HUDEP-2 (cell line): ENCODE data around the gene KIF20B.
A peak's percentile ranks its signal among the peaks of the same experiment; 100 is the strongest.
"Not testable (repeated sequence)": the region's sequence is repeated elsewhere in the genome, so short reads cannot be mapped to it uniquely, and the experiment has no call there.

Source experiments
- DNase-seq, 76 experiments: peaks; one replicate each; lab custom pipeline; 2025; ENCODE audit not compliant: unreplicated experiment in 76 of 76; lab: John Stamatoyannopoulos, UW

Gene KIF20B

GRCh38 chr10:89773081-89773480, 71.7 kb downstream of the KIF20B start:
- DNase-seq, result no peak

GRCh38 chr10:89776665-89777064, 75.3 kb downstream of the KIF20B start:
- no peak for DNase-seq

DNA sequence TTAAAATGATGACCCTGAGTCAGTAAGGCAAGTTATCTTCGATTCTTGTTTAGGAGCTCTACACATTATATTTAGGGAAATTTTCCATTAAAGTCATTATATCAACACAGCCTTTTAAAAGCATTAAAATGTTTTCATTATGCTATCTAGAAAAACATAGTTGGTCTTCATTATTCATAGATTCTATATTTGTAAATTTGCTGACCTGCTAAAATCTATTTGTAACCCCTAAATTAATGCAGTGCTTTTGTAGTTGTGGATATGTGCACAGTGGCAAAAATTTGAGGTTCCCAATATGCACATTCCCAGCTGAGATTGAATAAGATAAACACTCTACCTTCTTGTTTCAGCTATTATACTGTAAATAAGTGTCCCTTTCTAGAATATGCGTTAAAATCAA, 81.1 kb downstream of the KIF20B start:
- no peak for DNase-seq

DNA sequence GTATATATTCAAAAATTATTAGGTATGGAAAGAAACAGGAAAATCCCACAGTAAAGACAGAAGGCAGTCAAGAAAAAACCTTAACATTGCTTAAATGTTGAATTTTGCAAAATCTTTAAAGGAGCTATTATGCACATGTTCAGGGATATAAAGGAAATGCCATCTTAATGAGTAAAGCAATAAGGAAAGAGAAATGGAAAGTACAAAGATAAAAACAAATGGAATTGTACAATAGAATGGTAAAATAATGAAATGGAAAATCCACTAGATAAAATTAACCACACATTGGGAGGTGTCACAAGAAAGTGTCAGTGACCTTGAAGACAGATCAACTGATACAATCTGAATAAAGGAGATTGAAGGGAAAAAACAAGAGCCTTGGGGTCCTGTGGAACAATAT, 82.0 kb downstream of the KIF20B start:
- DNase-seq, result no peak

GRCh38 chr10:89785095-89785494, 83.7 kb downstream of the KIF20B start:
- DNase-seq, result peak in 3 of 76 experiments; percentile 4 to 11 (median 8)

DNA sequence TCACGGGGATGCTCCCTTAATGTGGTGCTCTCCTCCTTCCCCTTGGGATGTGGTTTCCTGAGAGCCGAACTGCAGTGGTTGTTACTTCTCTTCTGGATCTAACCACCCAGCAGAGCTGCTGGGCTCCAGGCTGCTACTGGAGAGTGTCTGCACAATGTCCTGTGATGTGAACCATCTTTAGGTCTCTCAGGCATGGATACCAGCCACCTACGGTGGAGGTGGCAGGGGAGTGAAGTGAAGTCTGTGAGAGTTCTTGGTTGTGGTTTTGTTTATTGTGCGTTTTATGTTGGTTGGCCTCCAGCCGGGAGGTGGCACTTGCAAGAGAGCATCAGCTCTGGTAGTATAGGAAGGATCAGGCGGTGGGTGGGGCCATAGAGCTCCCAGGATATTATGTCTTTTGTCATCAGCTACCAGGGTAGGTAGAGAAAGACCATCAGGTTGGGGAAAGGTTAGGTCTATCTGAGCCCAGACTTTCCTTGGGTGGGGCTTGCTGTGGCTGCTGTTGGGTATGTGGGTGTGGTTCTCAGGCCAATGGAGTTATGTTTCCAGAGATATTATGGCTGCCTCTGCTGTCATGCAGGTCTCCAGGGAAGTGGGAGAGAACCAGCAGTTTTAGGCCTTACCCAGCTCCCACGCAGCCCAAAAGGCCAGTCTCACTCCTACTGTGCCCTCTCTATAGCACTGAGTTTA, 87.9 kb downstream of the KIF20B start:
- DNase-seq, result peak in 5 of 76 experiments; percentile 1 to 14 (median 5)

- DNase-seq, result no peak
These were observed 90.8 kb downstream of the KIF20B start for GRCh38 chr10:89792187-89792586.

GRCh38 chr10:89793649-89794254, 92.4 kb downstream of the KIF20B start:
- DNase-seq, result peak in 31 of 76 experiments; percentile 3 to 59 (median 33)

DNA sequence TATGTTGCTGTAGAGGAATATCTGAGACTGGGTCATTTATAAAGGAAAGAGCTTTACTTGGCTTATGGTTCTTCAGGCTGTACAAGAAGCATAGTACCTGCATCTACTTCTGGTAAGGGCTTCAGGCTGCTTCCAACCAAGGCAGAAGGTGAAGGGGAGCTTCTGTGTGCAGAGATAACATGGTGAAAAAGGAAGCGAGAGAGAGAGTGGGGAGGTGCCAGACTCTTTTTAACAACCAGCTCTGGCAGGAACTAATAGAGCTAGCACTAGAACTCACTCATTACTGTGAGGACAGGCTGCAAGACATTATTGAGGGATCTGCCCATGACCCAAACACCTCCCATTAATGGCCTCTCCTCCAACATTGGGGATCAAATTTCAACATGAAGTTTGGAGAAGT, 94.5 kb downstream of the KIF20B start:
- no peak for DNase-seq

DNA sequence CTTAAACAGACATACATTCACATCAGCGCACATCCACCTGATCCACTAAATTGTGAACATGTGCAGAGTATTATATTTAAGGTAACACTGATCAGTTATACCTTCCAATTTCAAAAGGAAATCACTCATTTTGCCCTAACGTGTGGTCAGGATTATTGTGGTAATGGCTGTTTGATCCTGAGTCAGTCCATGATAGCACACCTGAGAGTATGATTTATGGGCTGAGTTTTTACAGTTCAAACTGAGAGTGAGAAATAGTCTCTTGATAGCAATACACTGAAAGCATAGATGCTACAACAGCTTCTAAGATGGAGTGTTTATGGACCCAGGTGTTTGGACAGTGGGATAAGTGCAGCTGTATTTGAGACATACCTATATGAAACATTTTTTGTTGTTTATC, 96.7 kb downstream of the KIF20B start:
- no peak for DNase-seq

GRCh38 chr10:89799573-89799972, 98.2 kb downstream of the KIF20B start:
- no peak for DNase-seq

- no peak for DNase-seq
These were observed 104.2 kb downstream of the KIF20B start for GRCh38 chr10:89805599-89806013.

DNA sequence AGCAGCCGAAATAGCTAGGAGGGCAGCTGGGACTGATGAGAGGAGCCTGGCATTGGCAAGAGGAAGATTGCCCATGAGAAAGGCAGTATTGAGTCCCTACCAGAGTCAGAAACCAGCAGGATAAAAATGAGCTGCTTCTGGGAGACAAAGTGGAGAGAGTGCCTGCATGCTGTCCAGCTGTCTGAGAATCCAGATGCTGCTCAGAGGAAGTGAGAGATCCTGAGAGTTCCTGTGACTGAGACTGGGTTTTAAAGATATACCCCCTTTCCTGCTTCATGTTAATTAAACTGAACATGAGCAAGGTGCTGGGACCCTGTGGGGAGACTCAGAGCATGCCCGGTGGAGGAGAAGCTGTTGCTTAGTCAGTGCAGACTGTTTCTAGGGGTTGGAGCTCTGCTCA, 107.5 kb downstream of the KIF20B start:
- DNase-seq, result no peak

DNA sequence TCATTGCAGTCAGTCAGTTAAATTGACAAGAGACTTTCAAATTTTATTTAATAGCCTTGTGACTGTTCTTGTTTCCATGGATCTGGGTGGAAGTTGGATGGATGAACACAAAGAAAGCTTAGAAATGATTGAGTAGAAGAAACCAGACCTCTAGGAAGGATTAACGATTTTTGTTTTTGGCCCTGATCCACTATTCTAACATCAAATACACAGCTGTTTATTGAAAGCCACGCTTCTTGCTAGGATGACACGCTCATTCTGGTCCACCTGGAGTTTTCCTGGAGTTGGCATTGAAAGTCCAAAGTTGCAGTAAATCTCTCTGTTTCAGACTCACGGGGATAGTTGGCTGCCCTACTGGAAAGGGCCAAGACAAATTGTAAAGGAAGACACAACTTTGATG, 108.4 kb downstream of the KIF20B start:
- DNase-seq, result no peak

DNA sequence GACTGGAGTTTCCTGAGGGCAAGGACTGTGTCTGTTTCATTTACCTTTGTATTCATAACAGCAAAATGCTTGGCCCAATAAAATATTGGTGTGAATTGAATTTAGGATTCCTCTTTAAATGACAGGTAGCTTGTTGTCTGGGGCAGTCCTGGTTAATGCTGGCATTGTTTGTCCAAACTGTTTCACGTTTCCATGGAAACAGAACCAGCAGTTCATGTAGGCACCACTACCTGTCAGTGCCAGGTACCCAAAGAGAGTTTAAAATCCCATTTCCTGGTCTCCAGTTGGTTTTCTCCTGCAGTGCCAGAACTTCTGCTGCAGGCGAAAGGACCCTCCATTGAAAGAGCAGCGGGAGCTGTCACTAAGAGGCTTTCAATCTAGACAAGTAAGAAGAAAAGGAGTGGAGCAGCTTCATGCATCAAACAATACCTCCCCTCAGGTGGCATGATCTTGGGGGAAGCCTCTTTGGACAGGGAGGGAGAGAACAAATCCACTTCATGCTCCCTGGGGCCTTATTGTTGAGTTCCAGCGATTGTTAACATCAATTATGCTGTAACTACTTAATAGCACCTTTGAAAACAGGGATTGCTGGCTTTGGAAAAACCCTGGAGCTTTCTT, 109.6 kb downstream of the KIF20B start:
- no peak for DNase-seq

GRCh38 chr10:89813546-89813945, 112.2 kb downstream of the KIF20B start:
- DNase-seq, result no peak

- no peak for DNase-seq
These were observed 112.9 kb downstream of the KIF20B start for GRCh38 chr10:89814278-89814677.

DNA sequence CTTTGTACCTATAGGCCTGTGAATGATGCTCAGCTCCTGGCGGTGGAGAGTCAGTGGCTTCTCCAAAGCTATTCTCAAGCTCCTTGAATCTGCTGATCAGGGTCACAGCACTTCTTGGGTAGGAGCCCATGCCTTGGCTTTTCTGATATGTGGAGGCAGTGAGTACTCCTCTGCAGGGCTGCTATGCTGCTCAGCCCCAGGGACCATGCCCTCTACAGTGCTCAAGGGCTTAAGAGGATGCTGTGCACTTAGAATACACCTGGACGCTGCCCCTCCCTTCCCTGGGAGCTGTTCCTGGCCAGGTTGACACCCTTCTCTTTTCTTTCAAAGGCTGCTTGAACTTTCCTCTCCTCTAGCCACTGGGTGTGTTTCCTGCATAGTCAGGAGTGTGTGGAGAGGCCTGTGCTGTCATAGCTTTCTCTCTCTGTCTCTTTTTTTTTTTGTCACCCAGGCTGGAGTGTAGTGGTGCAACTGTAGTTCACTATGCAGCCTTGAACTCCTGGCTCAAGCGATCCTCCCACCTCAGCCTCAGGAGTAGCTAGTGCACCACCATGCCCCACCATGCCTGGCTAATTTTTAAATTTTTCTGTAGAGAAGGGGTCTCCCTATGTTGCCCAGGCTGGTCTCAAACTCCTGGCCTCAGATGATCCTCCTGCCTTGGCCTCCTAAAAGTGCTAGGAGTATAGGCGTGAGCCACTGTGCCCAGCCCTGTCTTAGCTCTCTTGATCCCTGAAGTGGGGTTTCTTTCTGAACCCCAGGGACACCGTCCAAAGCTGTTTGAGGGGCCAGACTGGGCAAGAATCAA, 113.9 kb downstream of the KIF20B start:
- no peak for DNase-seq

GRCh38 chr10:89819008-89819407, 117.6 kb downstream of the KIF20B start:
- DNase-seq, result not testable (repeated sequence)
